Stomach (tissue), 4 donors: ENCODE results near the gene DPYD.

ENCODE experiments used
- CTCF ChIP-seq, 7 experiments: fragments of 450-650 bp in 4 of 7; fragments of 200-600 bp in 3 of 7; sonication (generic) in 3 of 7; IDR thresholded peaks; one replicate each; pipeline ENCODE4 v1.5.1; 2016 to 2019; ENCODE audit warnings: antibody characterized with exemption in 7 of 7, control low read depth in 2 of 7, mild to moderate bottlenecking in 1 of 7
- POLR2AphosphoS5 ChIP-seq, 3 donors: sonication (generic); formaldehyde crosslinking; IDR thresholded peaks; one replicate each; pipeline ENCODE4 v1.6.1; 2016; ENCODE audit warnings: antibody characterized with exemption in 3 of 3

- TF ChIP-seq CTCF (IDR thresholded peaks at IDR 0.05) (no peak), POLR2AphosphoS5 (IDR thresholded peaks at IDR 0.05) (no peak)
These were observed 667.9 kb downstream of the DPYD start for GRCh38 chr1:97252925-97253324.
